ENCODE results near the gene ATXN1. TPM values are rescaled to one million over a fixed set of nuclear protein-coding genes. Genes with fewer than 3 reads are reported as not detected.

ATXN1 gene
- total and polyA plus RNA-seq, 2 experiments from 2014 or later, result 4.8 to 9.1 TPM

- no peak for TF ChIP-seq CTCF (conservative IDR thresholded peaks at IDR 0.05; ENCODE audit: low read depth in 2 of 2)
- TF ChIP-seq STAT1 (IDR thresholded peaks at IDR 0.05; ENCODE audit: unreplicated experiment), result no peak
- TF ChIP-seq ETS1 (IDR thresholded peaks at IDR 0.05), result no peak
- TF ChIP-seq EZH2phosphoT487 (IDR thresholded peaks at IDR 0.05; ENCODE audit: unreplicated experiment), result no peak
- TF ChIP-seq CREB1 (CRISPR knock-in tag; IDR thresholded peaks at IDR 0.05; ENCODE audit: low read depth), result no peak
Measured at GRCh38 chr6:16669227-16669626, 92.0 kb downstream of the ATXN1 start (continued).

GRCh38 chr6:16667509-16667908 lies 93.8 kb downstream of the ATXN1 start:
- H3K9me3 Mint-ChIP-seq, result peaks cover 2% of the 10 kb centered on the region; the same call in 1 of the 3 replicates
- no peak overlapping the region; the same call in 1 of the 2 replicates for H3K27ac Mint-ChIP-seq
- H3K27ac ChIP-seq (ENCODE audit: low read depth), result no peak overlapping the region
- TF ChIP-seq ZNF462 (CRISPR knock-in tag; IDR thresholded peaks at IDR 0.05) (no peak), ZNF331 (CRISPR knock-in tag; IDR thresholded peaks at IDR 0.05; ENCODE audit: low read depth) (no peak), REST (IDR thresholded peaks at IDR 0.05; ENCODE audit: unreplicated experiment) (no peak), NANOG (IDR thresholded peaks at IDR 0.05; ENCODE audit: borderline replicate concordance) (no peak), ETS1 (IDR thresholded peaks at IDR 0.05) (no peak)

More at GRCh38 chr6:16667509-16667908, 93.8 kb downstream of the ATXN1 start:
- Histone ChIP-seq H4K20me1 (replicated peaks; ENCODE audit: insufficient read depth) (no peaks in the 10 kb centered on the region; the same call in 1 of the 2 replicates), H3K4me3 (no peak overlapping the region), H3K4me1 (ENCODE audit: insufficient read depth) (peaks cover 13% of the 10 kb centered on the region), H3K79me2 (replicated peaks; ENCODE audit: insufficient read depth) (no peaks in the 10 kb centered on the region), H3K4me2 (no peak overlapping the region), H3K9me2 (ENCODE audit: insufficient read depth) (no peaks in the 10 kb centered on the region), H3K27me3 (ENCODE audit: insufficient read depth) (no peaks in the 10 kb centered on the region), H3F3A (replicated peaks; ENCODE audit: low read depth) (no peaks in the 10 kb centered on the region), H3K36me3 (ENCODE audit: insufficient read depth) (no peaks in the 10 kb centered on the region), H2AFZ (no peak overlapping the region)
- no peak for DNase-seq (ENCODE audit: low spot score)
- no peaks in the 10 kb centered on the region for H3K27me3 Mint-ChIP-seq (ENCODE audit: insufficient read depth, low read depth, poor library complexity)
- H3K36me3 Mint-ChIP-seq (ENCODE audit: low read depth), result no peaks in the 10 kb centered on the region
- no peak for ATAC-seq
- no peak overlapping the region for H3K4me3 Mint-ChIP-seq
- peaks cover 14% of the 10 kb centered on the region for H3K4me1 Mint-ChIP-seq

Data from GM23338 (cell line).